Keratinocyte (primary cell): Measurements from ENCODE around the gene VGLL2. TPM values are rescaled to one million over a fixed set of nuclear protein-coding genes. Genes with fewer than 3 reads are reported as not detected.

Experiments
- DNase-seq: peaks from one replicate; pipeline ENCODE4 v3.0.0-alpha.2; 2011; ENCODE audit warnings: low read depth, missing footprints, low spot score
- FAIRE-seq: peaks from 2 replicates; lab custom pipeline; 2011; peaks lifted over from hg19 to GRCh38; lab: Jason Lieb, UNC
- H2AFZ ChIP-seq: 2 replicates; pipeline ENCODE4 v1.6.0; 2012; ENCODE audit warnings: low read length, control low read depth, inconsistent platforms; ENCODE audit not compliant: control insufficient read depth
- H3K27ac ChIP-seq: 2 replicates; pipeline ENCODE4 v1.5.1; 2011; ENCODE audit warnings: low read length; ENCODE audit not compliant: control insufficient read depth, insufficient read depth
- H3K27me3 ChIP-seq: 3 replicates; pipeline ENCODE4 v1.6.0; 2011; ENCODE audit warnings: low read length; ENCODE audit not compliant: control insufficient read depth, insufficient read depth; ENCODE audit errors: extremely low read depth
- H3K36me3 ChIP-seq, 2 experiments: 2 replicates in 1 of 2; 3 replicates in 1 of 2; pipeline ENCODE4 v1.5.1; 2011; ENCODE audit warnings: low read length in 2 of 2, mild to moderate bottlenecking in 1 of 2; ENCODE audit not compliant: control insufficient read depth in 2 of 2, insufficient read depth in 2 of 2; ENCODE audit errors: extremely low read depth in 1 of 2
- H3K4me1 ChIP-seq: 3 replicates; pipeline ENCODE4 v1.5.1; 2011; ENCODE audit warnings: low read length; ENCODE audit not compliant: control insufficient read depth, insufficient read depth; ENCODE audit errors: extremely low read depth
- H3K4me2 ChIP-seq: 3 replicates; pipeline ENCODE4 v1.6.0; 2011; ENCODE audit warnings: low read depth, low read length; ENCODE audit not compliant: control insufficient read depth, insufficient read depth; ENCODE audit errors: extremely low read depth
- H3K4me3 ChIP-seq, 3 experiments: fragments of 200-600 bp in 1 of 3; sonication (generic) in 1 of 3; 2 replicates in 2 of 3; 3 replicates in 1 of 3; pipeline ENCODE4 v1.5.1; 2011 to 2016; ENCODE audit warnings: low read length in 3 of 3, mild to moderate bottlenecking in 3 of 3, control low read depth in 2 of 3, inconsistent platforms in 1 of 3, low read depth in 1 of 3, mixed read lengths in 1 of 3, mixed run types in 1 of 3, moderate library complexity in 1 of 3; ENCODE audit not compliant: control insufficient read depth in 2 of 3, insufficient read depth in 2 of 3; ENCODE audit errors: extremely low read depth in 1 of 3
- H3K79me2 ChIP-seq: 2 replicates; pipeline ENCODE4 v1.6.0; 2012; ENCODE audit warnings: low read length; ENCODE audit not compliant: control insufficient read depth, insufficient read depth
- H3K9ac ChIP-seq: 3 replicates; pipeline ENCODE4 v1.6.0; 2011; ENCODE audit warnings: low read length; ENCODE audit not compliant: control insufficient read depth, insufficient read depth; ENCODE audit errors: extremely low read depth
- H3K9me1 ChIP-seq: 3 replicates; pipeline ENCODE4 v1.6.0; 2011; ENCODE audit warnings: low read length; ENCODE audit not compliant: control insufficient read depth, insufficient read depth; ENCODE audit errors: extremely low read depth
- H3K9me3 ChIP-seq: 2 replicates; pipeline ENCODE4 v1.5.1; 2012; ENCODE audit warnings: low read depth, low read length; ENCODE audit not compliant: control insufficient read depth
- H4K20me1 ChIP-seq: 3 replicates; pipeline ENCODE4 v1.6.0; 2011; ENCODE audit warnings: low read length; ENCODE audit not compliant: control insufficient read depth, insufficient read depth; ENCODE audit errors: extremely low read depth
- EZH2 ChIP-seq: IDR thresholded peaks from one replicate; pipeline ENCODE4 v1.6.1; 2012; ENCODE audit warnings: inconsistent platforms, mild to moderate bottlenecking, low read length, moderate library complexity
- dilution Hi-C: fragments of 300-500 bp; cut with MboI; formaldehyde crosslinking; loops from one replicate; pipeline ENCODE4 v1.7.0; 2020; ENCODE audit warnings: low sequenced_read_pairs; ENCODE audit not compliant: extremely low pct_ligation_motif_present
- polyA plus RNA-seq, 5 experiments: library from polyadenylated mRNA; depleted of rRNA in 3 of 5; stranded (reverse) in 3 of 5; stranded (forward) in 1 of 5; unstranded in 1 of 5; fragments of >200 nt; gene quantifications; 1 replicate in 1 of 5; 2 replicates in 3 of 5; 3 replicates in 1 of 5; pipeline versions ENCODE4 v1.2.1 to v1.2.3, GENCODE V29; 2011 to 2012; ENCODE audit warnings: missing spikeins in 2 of 5, low read depth in 1 of 5, low replicate concordance in 1 of 5
- TF ChIP-seq, protein P1 (sequence below), 3 experiments: IDR thresholded peaks in 1 of 3; conservative IDR thresholded peaks in 1 of 3; optimal IDR thresholded peaks in 1 of 3; 2 replicates in 2 of 3; 3 replicates in 1 of 3; pipeline versions ENCODE3 to v1.5.1; 2011; ENCODE audit warnings: low read length in 3 of 3, mild to moderate bottlenecking in 3 of 3, moderate library complexity in 2 of 3, control low read depth in 1 of 3, inconsistent platforms in 1 of 3; ENCODE audit not compliant: insufficient read depth in 2 of 3; ENCODE audit errors: extremely low read depth in 1 of 3

Gene VGLL2
- polyA plus RNA-seq, 1 donor (not counting 4 experiments of a cell fraction or from before 2014, with no cell fraction given), result not detected

DNA sequence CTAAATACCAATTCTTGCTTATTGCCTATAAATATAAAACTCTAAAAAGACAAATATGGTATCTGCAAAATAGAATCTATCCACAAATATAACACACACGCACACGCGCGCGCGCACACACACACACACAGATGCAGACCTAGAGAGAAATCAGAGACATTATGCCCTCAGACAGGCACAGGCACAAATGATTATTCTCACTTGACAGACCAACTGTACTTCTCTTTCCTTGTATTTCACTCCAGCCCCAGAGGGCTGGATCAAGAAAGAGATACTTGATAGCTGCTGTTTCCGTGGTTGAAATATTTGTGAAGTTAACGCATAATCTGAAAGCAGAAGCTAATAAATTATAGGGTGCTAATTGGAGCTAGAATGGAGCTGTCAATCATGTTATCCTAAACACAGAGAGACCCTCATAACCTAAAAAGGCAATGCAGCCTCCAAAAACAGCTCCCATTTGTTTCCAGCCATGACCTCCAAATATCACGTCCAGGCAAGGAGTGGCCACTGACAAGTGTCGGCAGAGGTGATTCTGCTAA is 11.5 kb downstream of the VGLL2 start:
- Histone ChIP-seq H3K9me3 (no peaks in the 10 kb centered on the region), H3K4me3 (no peak overlapping the region), H3K27ac (no peak overlapping the region), H3K27me3 (peaks cover 44% of the 10 kb centered on the region), H3K79me2 (no peaks in the 10 kb centered on the region), H3K4me1 (no peaks in the 10 kb centered on the region), H3K9me1 (no peaks in the 10 kb centered on the region), H3K36me3 (no peaks in the 10 kb centered on the region), H2AFZ (no peak overlapping the region), H3K4me2 (no peak overlapping the region), H4K20me1 (peaks cover 2% of the 10 kb centered on the region), H3K9ac (no peak overlapping the region)
- TF ChIP-seq EZH2, result no peak
- TF ChIP-seq, protein P1, sequence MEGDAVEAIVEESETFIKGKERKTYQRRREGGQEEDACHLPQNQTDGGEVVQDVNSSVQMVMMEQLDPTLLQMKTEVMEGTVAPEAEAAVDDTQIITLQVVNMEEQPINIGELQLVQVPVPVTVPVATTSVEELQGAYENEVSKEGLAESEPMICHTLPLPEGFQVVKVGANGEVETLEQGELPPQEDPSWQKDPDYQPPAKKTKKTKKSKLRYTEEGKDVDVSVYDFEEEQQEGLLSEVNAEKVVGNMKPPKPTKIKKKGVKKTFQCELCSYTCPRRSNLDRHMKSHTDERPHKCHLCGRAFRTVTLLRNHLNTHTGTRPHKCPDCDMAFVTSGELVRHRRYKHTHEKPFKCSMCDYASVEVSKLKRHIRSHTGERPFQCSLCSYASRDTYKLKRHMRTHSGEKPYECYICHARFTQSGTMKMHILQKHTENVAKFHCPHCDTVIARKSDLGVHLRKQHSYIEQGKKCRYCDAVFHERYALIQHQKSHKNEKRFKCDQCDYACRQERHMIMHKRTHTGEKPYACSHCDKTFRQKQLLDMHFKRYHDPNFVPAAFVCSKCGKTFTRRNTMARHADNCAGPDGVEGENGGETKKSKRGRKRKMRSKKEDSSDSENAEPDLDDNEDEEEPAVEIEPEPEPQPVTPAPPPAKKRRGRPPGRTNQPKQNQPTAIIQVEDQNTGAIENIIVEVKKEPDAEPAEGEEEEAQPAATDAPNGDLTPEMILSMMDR (optimal IDR thresholded peaks at IDR 0.05 in 1 of 3, IDR thresholded peaks at IDR 0.05 in 1 of 3, conservative IDR thresholded peaks at IDR 0.05 in 1 of 3; ENCODE audit: extremely low read depth in 1 of 3, insufficient read depth in 2 of 3, low read length in 3 of 3), result no peak
- dilution Hi-C loops, result no loop called here
- FAIRE-seq (no peak), DNase-seq (no peak)

DNA sequence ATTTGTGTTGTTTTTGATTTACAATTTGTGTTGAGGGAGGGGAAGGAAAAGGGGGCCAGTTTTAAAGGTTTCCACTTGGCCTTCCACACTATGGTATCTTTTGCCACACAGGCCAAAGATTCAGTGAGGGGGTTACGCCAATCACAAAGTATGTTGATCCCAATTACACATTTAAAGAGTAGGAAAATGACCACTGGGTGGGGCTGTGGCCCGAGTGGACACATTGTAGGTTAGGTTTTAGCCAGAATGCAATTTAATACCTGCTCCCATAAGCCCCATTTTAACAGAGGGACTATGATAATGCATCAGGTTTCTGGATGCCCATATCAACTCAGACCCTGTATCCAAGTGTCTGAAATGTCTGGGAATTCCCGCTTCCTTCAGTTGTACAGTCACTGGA is 15.6 kb downstream of the VGLL2 start:
- H3K9me1 ChIP-seq, result no peaks in the 10 kb centered on the region

More for the DNA sequence above, 15.6 kb downstream of the VGLL2 start:
- peaks cover 7% of the 10 kb centered on the region for H3K27me3 ChIP-seq
- H3K9ac ChIP-seq, result no peak overlapping the region
- H3K79me2 ChIP-seq, result no peaks in the 10 kb centered on the region
- no peaks in the 10 kb centered on the region for H3K9me3 ChIP-seq
- H3K4me1 ChIP-seq, result no peaks in the 10 kb centered on the region
- H3K36me3 ChIP-seq, result no peaks in the 10 kb centered on the region
- dilution Hi-C loops, result no loop called here
- no peaks in the 10 kb centered on the region for H4K20me1 ChIP-seq
- no peak for FAIRE-seq
- DNase-seq, result no peak
- TF ChIP-seq EZH2, result no peak
- TF ChIP-seq, protein P1 (optimal IDR thresholded peaks at IDR 0.05 in 1 of 3, IDR thresholded peaks at IDR 0.05 in 1 of 3, conservative IDR thresholded peaks at IDR 0.05 in 1 of 3; ENCODE audit: extremely low read depth in 1 of 3, insufficient read depth in 2 of 3, low read length in 3 of 3), result peak; percentile 11 to 35 (median 22)
- no peak overlapping the region for H3K4me2 ChIP-seq
- no peak overlapping the region for H3K4me3 ChIP-seq
- no peak overlapping the region for H3K27ac ChIP-seq
- no peak overlapping the region for H2AFZ ChIP-seq
